Stomach smooth muscle (tissue), 2 donors: ENCODE results near the gene RALGPS1.
A peak's percentile ranks its signal among the peaks of the same experiment; 100 is the strongest.

Experiments
- H3K27ac ChIP-seq: one replicate; pipeline ENCODE4 v1.7.0; 2013; ENCODE audit warnings: mild to moderate bottlenecking, low read length, inconsistent platforms
- H3K27me3 ChIP-seq, 2 donors: one replicate each; pipeline ENCODE4 v1.7.0; 2013; ENCODE audit warnings: low read length in 2 of 2; ENCODE audit not compliant: insufficient read depth in 2 of 2, control insufficient read depth in 1 of 2
- H3K36me3 ChIP-seq, 2 donors: one replicate each; pipeline ENCODE4 v1.7.0; 2013; ENCODE audit warnings: low read length in 2 of 2; ENCODE audit not compliant: control insufficient read depth in 2 of 2, insufficient read depth in 2 of 2
- H3K4me1 ChIP-seq: one replicate; pipeline ENCODE4 v1.7.0; 2013; ENCODE audit warnings: low read length; ENCODE audit not compliant: control insufficient read depth, insufficient read depth
- H3K4me3 ChIP-seq, 2 donors: one replicate each; pipeline ENCODE4 v1.7.0; 2013; ENCODE audit warnings: low read length in 2 of 2
- H3K9ac ChIP-seq, 2 donors: one replicate each; pipeline ENCODE4 v1.7.0; 2013; ENCODE audit warnings: low read length in 2 of 2, mild to moderate bottlenecking in 1 of 2
- H3K9me3 ChIP-seq, 2 donors: one replicate each; pipeline ENCODE4 v1.7.0; 2013; ENCODE audit warnings: low read length in 2 of 2; ENCODE audit not compliant: control insufficient read depth in 2 of 2
- donor health status: healthy.
- donor health status: Pancreatic carcinoma.

RALGPS1 gene

GRCh38 chr9:127025042-127025441, 110.5 kb downstream of the RALGPS1 start:
- peaks cover 19% of the 10 kb centered on the region for H3K4me1 ChIP-seq
- no peaks in the 10 kb centered on the region for H3K36me3 ChIP-seq
- no peak overlapping the region for H3K27ac ChIP-seq
- no peak overlapping the region for H3K4me3 ChIP-seq
- no peak overlapping the region for H3K9ac ChIP-seq
- H3K9me3 ChIP-seq, result no peaks in the 10 kb centered on the region
- H3K27me3 ChIP-seq, result no peaks in the 10 kb centered on the region

GRCh38 chr9:127027694-127028093, 113.1 kb downstream of the RALGPS1 start:
- H3K4me1 ChIP-seq, result peaks cover 7% of the 10 kb centered on the region
- H3K36me3 ChIP-seq, result no peaks in the 10 kb centered on the region
- H3K27ac ChIP-seq, result no peak overlapping the region
- H3K27me3 ChIP-seq, result no peaks in the 10 kb centered on the region
- no peaks in the 10 kb centered on the region for H3K9me3 ChIP-seq
- H3K4me3 ChIP-seq, result no peak overlapping the region
- H3K9ac ChIP-seq, result no peak overlapping the region

GRCh38 chr9:127029548-127029947, 115.0 kb downstream of the RALGPS1 start:
- Histone ChIP-seq H3K27ac (no peak overlapping the region), H3K4me3 (no peak overlapping the region), H3K27me3 (no peaks in the 10 kb centered on the region)

GRCh38 chr9:127030814-127031740, 116.5 kb downstream of the RALGPS1 start:
- no peaks in the 10 kb centered on the region for H3K9me3 ChIP-seq
- no peak overlapping the region for H3K27ac ChIP-seq
- no peaks in the 10 kb centered on the region for H3K27me3 ChIP-seq
- H3K36me3 ChIP-seq, result no peaks in the 10 kb centered on the region
- H3K4me1 ChIP-seq, result peaks cover 10% of the 10 kb centered on the region
- no peak overlapping the region for H3K4me3 ChIP-seq
- H3K9ac ChIP-seq, result no peak overlapping the region

More at GRCh38 chr9:127029548-127029947, 115.0 kb downstream of the RALGPS1 start:
- H3K9ac ChIP-seq, result no peak overlapping the region
- no peaks in the 10 kb centered on the region for H3K36me3 ChIP-seq
- H3K9me3 ChIP-seq, result no peaks in the 10 kb centered on the region
- peaks cover 3% of the 10 kb centered on the region for H3K4me1 ChIP-seq

GRCh38 chr9:127032256-127032655, 117.7 kb downstream of the RALGPS1 start:
- Histone ChIP-seq H3K36me3 (no peaks in the 10 kb centered on the region), H3K4me1 (peaks cover 10% of the 10 kb centered on the region), H3K27ac (no peak overlapping the region), H3K4me3 (no peak overlapping the region), H3K9ac (no peak overlapping the region), H3K9me3 (no peaks in the 10 kb centered on the region), H3K27me3 (no peaks in the 10 kb centered on the region)

GRCh38 chr9:127033061-127033460, 118.5 kb downstream of the RALGPS1 start:
- Histone ChIP-seq H3K9ac (no peak overlapping the region), H3K27ac (no peak overlapping the region), H3K27me3 (no peaks in the 10 kb centered on the region), H3K4me3 (no peak overlapping the region), H3K36me3 (no peaks in the 10 kb centered on the region), H3K9me3 (no peaks in the 10 kb centered on the region), H3K4me1 (peaks cover 10% of the 10 kb centered on the region)

GRCh38 chr9:127033789-127034188, 119.2 kb downstream of the RALGPS1 start:
- H3K27me3 ChIP-seq, result no peaks in the 10 kb centered on the region
- H3K9me3 ChIP-seq, result no peaks in the 10 kb centered on the region
- no peak overlapping the region for H3K27ac ChIP-seq
- H3K4me1 ChIP-seq, result peaks cover 10% of the 10 kb centered on the region
- no peak overlapping the region for H3K4me3 ChIP-seq
- no peak overlapping the region for H3K9ac ChIP-seq
- no peaks in the 10 kb centered on the region for H3K36me3 ChIP-seq

GRCh38 chr9:127034691-127035090, 120.1 kb downstream of the RALGPS1 start:
- H3K27ac ChIP-seq, result peak overlapping the region; percentile 53
- H3K4me1 ChIP-seq, result peaks cover 10% of the 10 kb centered on the region
- H3K36me3 ChIP-seq, result no peaks in the 10 kb centered on the region
- no peak overlapping the region for H3K4me3 ChIP-seq
- no peaks in the 10 kb centered on the region for H3K9me3 ChIP-seq
- no peaks in the 10 kb centered on the region for H3K27me3 ChIP-seq
- no peak overlapping the region for H3K9ac ChIP-seq

GRCh38 chr9:127035423-127035822, 120.8 kb downstream of the RALGPS1 start:
- peak overlapping the region; percentile 53 for H3K27ac ChIP-seq
- no peaks in the 10 kb centered on the region for H3K27me3 ChIP-seq
- H3K36me3 ChIP-seq, result no peaks in the 10 kb centered on the region
- peaks cover 10% of the 10 kb centered on the region for H3K4me1 ChIP-seq
- H3K9me3 ChIP-seq, result no peaks in the 10 kb centered on the region
- no peak overlapping the region for H3K9ac ChIP-seq
- no peak overlapping the region for H3K4me3 ChIP-seq

GRCh38 chr9:127035948-127036347, 121.4 kb downstream of the RALGPS1 start:
- H3K36me3 ChIP-seq, result no peaks in the 10 kb centered on the region
- no peak overlapping the region for H3K9ac ChIP-seq
- H3K4me1 ChIP-seq, result peaks cover 10% of the 10 kb centered on the region
- H3K27ac ChIP-seq, result peak overlapping the region; percentile 1
- H3K27me3 ChIP-seq, result no peaks in the 10 kb centered on the region
- no peaks in the 10 kb centered on the region for H3K9me3 ChIP-seq
- H3K4me3 ChIP-seq, result no peak overlapping the region

GRCh38 chr9:127036437-127036836, 121.9 kb downstream of the RALGPS1 start:
- Histone ChIP-seq H3K27me3 (no peaks in the 10 kb centered on the region), H3K36me3 (no peaks in the 10 kb centered on the region), H3K4me3 (no peak overlapping the region), H3K27ac (peak overlapping the region; percentile 1), H3K9me3 (no peaks in the 10 kb centered on the region), H3K9ac (no peak overlapping the region), H3K4me1 (peaks cover 10% of the 10 kb centered on the region)
